Type B pancreatic cell (in vitro differentiated cells): ENCODE data around the gene CUEDC1. TPM values are rescaled to one million over a fixed set of nuclear protein-coding genes. Genes with fewer than 3 reads are reported as not detected.
A peak's percentile ranks its signal among the peaks of the same experiment; 100 is the strongest.

Experiments
- DNase-seq: peaks from one replicate; pipeline ENCODE4 v3.0.0; 2021; ENCODE audit warnings: mixed read lengths; ENCODE audit not compliant: unreplicated experiment; ENCODE audit errors: extremely low spot score
- H3K27ac Mint-ChIP-seq: 2 replicates; pipeline ENCODE4 v1.8.0; 2021; ENCODE audit warnings: mild to moderate bottlenecking, mixed read lengths
- H3K27me3 Mint-ChIP-seq: 2 replicates; pipeline ENCODE4 v1.8.0; 2021; ENCODE audit warnings: mixed read lengths
- H3K36me3 Mint-ChIP-seq: 2 replicates; pipeline ENCODE4 v1.8.0; 2021; ENCODE audit warnings: mixed read lengths
- H3K4me1 Mint-ChIP-seq: one replicate; pipeline ENCODE4 v1.8.0; 2021; ENCODE audit warnings: mixed read lengths; ENCODE audit not compliant: unreplicated experiment
- H3K4me3 Mint-ChIP-seq: 2 replicates; pipeline ENCODE4 v1.8.0; 2021; ENCODE audit warnings: mild to moderate bottlenecking, mixed read lengths
- H3K9me3 Mint-ChIP-seq: 2 replicates; pipeline ENCODE4 v1.8.0; 2021; ENCODE audit warnings: mixed read lengths
- CTCF ChIP-seq: fragments of 200-600 bp; sonication (generic); conservative IDR thresholded peaks from 2 replicates; pipeline ENCODE4 v1.5.0; 2021; ENCODE audit warnings: antibody characterized with exemption, mild to moderate bottlenecking
- total RNA-seq: library from RNA; stranded (reverse); gene quantifications from 2 replicates; pipeline ENCODE4 v1.2.1, GENCODE V29; 2021; ENCODE audit warnings: low replicate concordance

The CUEDC1 gene
- total RNA-seq, 1 donor from 2014 or later = 31.3 TPM

GRCh38 chr17:57915985-57916757 is 39.0 kb downstream of the CUEDC1 start:
- Mint-ChIP-seq H3K27me3 (no peaks in the 10 kb centered on the region), H3K36me3 (no peaks in the 10 kb centered on the region), H3K27ac (peak overlapping the region; percentile 86), H3K4me1 (peaks cover 71% of the 10 kb centered on the region), H3K4me3 (peak overlapping the region; percentile 35), H3K9me3 (no peaks in the 10 kb centered on the region)
- no peak for DNase-seq
- TF ChIP-seq CTCF = no peak

GRCh38 chr17:57915544-57915943 is 39.7 kb downstream of the CUEDC1 start:
- Mint-ChIP-seq H3K9me3 (no peaks in the 10 kb centered on the region), H3K36me3 (no peaks in the 10 kb centered on the region), H3K27me3 (no peaks in the 10 kb centered on the region), H3K4me1 (peaks cover 72% of the 10 kb centered on the region), H3K27ac (peak overlapping the region; percentile 86), H3K4me3 (peak overlapping the region; percentile 31)
- no peak for DNase-seq
- no peak for TF ChIP-seq CTCF

- Mint-ChIP-seq H3K4me3 (no peak overlapping the region), H3K27ac (peak overlapping the region; percentile 15), H3K9me3 (no peaks in the 10 kb centered on the region), H3K4me1 (peaks cover 71% of the 10 kb centered on the region), H3K27me3 (no peaks in the 10 kb centered on the region), H3K36me3 (peaks cover 5% of the 10 kb centered on the region)
- DNase-seq = no peak
- no peak for TF ChIP-seq CTCF
Observed at GRCh38 chr17:57914273-57915142, 40.7 kb downstream of the CUEDC1 start.

- Mint-ChIP-seq H3K9me3 (no peaks in the 10 kb centered on the region), H3K4me3 (no peak overlapping the region), H3K27me3 (no peaks in the 10 kb centered on the region), H3K36me3 (peaks cover 5% of the 10 kb centered on the region), H3K4me1 (peaks cover 72% of the 10 kb centered on the region), H3K27ac (peak overlapping the region; percentile 15)
- no peak for DNase-seq
- TF ChIP-seq CTCF = no peak
Observed at GRCh38 chr17:57913575-57914272, 41.5 kb downstream of the CUEDC1 start.

GRCh38 chr17:57911834-57912673 is 43.2 kb downstream of the CUEDC1 start:
- no peak for TF ChIP-seq CTCF
- Mint-ChIP-seq H3K27me3 (no peaks in the 10 kb centered on the region), H3K4me1 (peaks cover 72% of the 10 kb centered on the region), H3K9me3 (no peaks in the 10 kb centered on the region), H3K36me3 (peaks cover 5% of the 10 kb centered on the region), H3K4me3 (no peak overlapping the region), H3K27ac (peak overlapping the region; percentile 43)
- DNase-seq = no peak
